Measurements from ENCODE around the gene SEC14L2. TPM values are rescaled to one million over a fixed set of nuclear protein-coding genes. Genes with fewer than 3 reads are reported as not detected.
"Not testable (repeated sequence)": the region's sequence is repeated elsewhere in the genome, so short reads cannot be mapped to it uniquely, and the experiment has no call there.

SEC14L2 gene
- total RNA-seq, 1 experiment from 2014 or later: 3.9 TPM

GRCh38 chr22:30460147-30460546 lies 63.3 kb downstream of the SEC14L2 start:
- no peak for DNase-seq (ENCODE audit: low spot score)
- no peak for TF ChIP-seq NR2C2 (CRISPR knock-in tag; IDR thresholded peaks at IDR 0.05)
- TF ChIP-seq ZNF425 (CRISPR knock-in tag; conservative IDR thresholded peaks at IDR 0.05): no peak
- no peak for TF ChIP-seq CREB1 (CRISPR knock-in tag; IDR thresholded peaks at IDR 0.05)
- no peak for TF ChIP-seq EMX1 (CRISPR knock-in tag; IDR thresholded peaks at IDR 0.05)
- no peak for TF ChIP-seq JAZF1 (CRISPR knock-in tag; IDR thresholded peaks at IDR 0.05)
- TF ChIP-seq PRDM15 (CRISPR knock-in tag; IDR thresholded peaks at IDR 0.05): no peak
- no peak for TF ChIP-seq ZNF416 (CRISPR knock-in tag; IDR thresholded peaks at IDR 0.05)
- no peak for TF ChIP-seq ZNF671 (CRISPR knock-in tag; IDR thresholded peaks at IDR 0.05)
- no peak for TF ChIP-seq ATF3 (CRISPR knock-in tag; conservative IDR thresholded peaks at IDR 0.05)
- no peak for TF ChIP-seq MAX (CRISPR knock-in tag; IDR thresholded peaks at IDR 0.05)
- TF ChIP-seq NFATC4 (CRISPR knock-in tag; IDR thresholded peaks at IDR 0.05): no peak
- Mint-ChIP-seq H3K4me1 (0 out of 2 replicates have a peak, but pooled peaks cover 3% of the 10 kb centered on the region), H3K36me3 (no peaks in the 10 kb centered on the region), H3K9me3 (peaks cover 4% of the 10 kb centered on the region; the same call in 1 of the 2 replicates), H3K4me3 (no peak overlapping the region), H3K27ac (no peak overlapping the region), H3K27me3 (ENCODE audit: low read depth) (peaks cover 2% of the 10 kb centered on the region; the same call in 1 of the 2 replicates)
- POLR2A ChIA-PET: no interaction called here
- ATAC-seq: no peak
- CTCF ChIA-PET: no interaction called here

GRCh38 chr22:30460555-30460954 lies 63.7 kb downstream of the SEC14L2 start:
- H3K4me1 Mint-ChIP-seq; ATAC-seq; H3K36me3 Mint-ChIP-seq; H3K27ac Mint-ChIP-seq; H3K27me3 Mint-ChIP-seq (ENCODE audit: low read depth); CTCF ChIA-PET; DNase-seq (ENCODE audit: low spot score); H3K4me3 Mint-ChIP-seq; H3K9me3 Mint-ChIP-seq; POLR2A ChIA-PET: not testable (repeated sequence)

- no peak for ATAC-seq
- TF ChIP-seq GABPB1 (CRISPR knock-in tag; IDR thresholded peaks at IDR 0.05): no peak
- TF ChIP-seq EMX1 (CRISPR knock-in tag; IDR thresholded peaks at IDR 0.05): no peak
- TF ChIP-seq SP1 (CRISPR knock-in tag; conservative IDR thresholded peaks at IDR 0.05): no peak
- TF ChIP-seq TEAD1 (CRISPR knock-in tag; IDR thresholded peaks at IDR 0.05): no peak
- TF ChIP-seq IRF2 (CRISPR knock-in tag; IDR thresholded peaks at IDR 0.05; ENCODE audit: borderline replicate concordance, low read depth): no peak
- TF ChIP-seq GTF2I (CRISPR knock-in tag; conservative IDR thresholded peaks at IDR 0.05): no peak
- no peak overlapping the region for H3K27ac Mint-ChIP-seq
- peaks cover 8% of the 10 kb centered on the region for H3K27me3 Mint-ChIP-seq (ENCODE audit: low read depth)
- POLR2A ChIA-PET: no interaction called here
- H3K4me1 Mint-ChIP-seq: no peaks in the 10 kb centered on the region
- CTCF ChIA-PET: no interaction called here
- peaks cover 5% of the 10 kb centered on the region; the same call in 1 of the 2 replicates for H3K9me3 Mint-ChIP-seq
- no peak for DNase-seq (ENCODE audit: low spot score)
- no peak overlapping the region for H3K4me3 Mint-ChIP-seq
- H3K36me3 Mint-ChIP-seq: no peaks in the 10 kb centered on the region
These were observed 72.3 kb downstream of the SEC14L2 start for GRCh38 chr22:30469165-30469564.
